ENCODE results near the gene LIN7A.

- TF ChIP-seq, protein P1, sequence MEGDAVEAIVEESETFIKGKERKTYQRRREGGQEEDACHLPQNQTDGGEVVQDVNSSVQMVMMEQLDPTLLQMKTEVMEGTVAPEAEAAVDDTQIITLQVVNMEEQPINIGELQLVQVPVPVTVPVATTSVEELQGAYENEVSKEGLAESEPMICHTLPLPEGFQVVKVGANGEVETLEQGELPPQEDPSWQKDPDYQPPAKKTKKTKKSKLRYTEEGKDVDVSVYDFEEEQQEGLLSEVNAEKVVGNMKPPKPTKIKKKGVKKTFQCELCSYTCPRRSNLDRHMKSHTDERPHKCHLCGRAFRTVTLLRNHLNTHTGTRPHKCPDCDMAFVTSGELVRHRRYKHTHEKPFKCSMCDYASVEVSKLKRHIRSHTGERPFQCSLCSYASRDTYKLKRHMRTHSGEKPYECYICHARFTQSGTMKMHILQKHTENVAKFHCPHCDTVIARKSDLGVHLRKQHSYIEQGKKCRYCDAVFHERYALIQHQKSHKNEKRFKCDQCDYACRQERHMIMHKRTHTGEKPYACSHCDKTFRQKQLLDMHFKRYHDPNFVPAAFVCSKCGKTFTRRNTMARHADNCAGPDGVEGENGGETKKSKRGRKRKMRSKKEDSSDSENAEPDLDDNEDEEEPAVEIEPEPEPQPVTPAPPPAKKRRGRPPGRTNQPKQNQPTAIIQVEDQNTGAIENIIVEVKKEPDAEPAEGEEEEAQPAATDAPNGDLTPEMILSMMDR (IDR thresholded peaks at IDR 0.05): no peak
- TF ChIP-seq POLR2A (IDR thresholded peaks at IDR 0.05): no peak
These were observed 118.9 kb downstream of the LIN7A start for GRCh38 chr12:80818878-80819277.

Measured in heart left ventricle (tissue), 13 donors.